GM12873 (cell line): Measurements from ENCODE around the gene CAPZB.
A peak's percentile ranks its signal among the peaks of the same experiment; 100 is the strongest.

Experiments used
- CTCF ChIP-seq: IDR thresholded peaks from 2 replicates; pipeline ENCODE4 v1.5.1; 2012; ENCODE audit warnings: low read depth, mild to moderate bottlenecking, moderate library complexity, low read length, control low read depth; ENCODE audit not compliant: insufficient read depth; ENCODE audit errors: missing control alignments

The CAPZB gene

GRCh38 chr1:19344372-19344810, 140.9 kb downstream of the CAPZB start:
- peak; percentile 89 for TF ChIP-seq CTCF

GRCh38 chr1:19343617-19344350, 141.6 kb downstream of the CAPZB start:
- TF ChIP-seq CTCF: no peak

GRCh38 chr1:19342894-19343616, 142.3 kb downstream of the CAPZB start:
- TF ChIP-seq CTCF: no peak

GRCh38 chr1:19342062-19342750, 143.1 kb downstream of the CAPZB start:
- peak; percentile 1 for TF ChIP-seq CTCF

- TF ChIP-seq CTCF: peak; percentile 95
Measured at GRCh38 chr1:19341201-19342061, 143.9 kb downstream of the CAPZB start.

GRCh38 chr1:19340387-19340937, 144.9 kb downstream of the CAPZB start:
- TF ChIP-seq CTCF: no peak
